Adipose tissue (tissue), 3 donors: ENCODE data around the gene MED22. TPM values are rescaled to one million over a fixed set of nuclear protein-coding genes. Genes with fewer than 3 reads are reported as not detected.
"Not testable (repeated sequence)": the region's sequence is repeated elsewhere in the genome, so short reads cannot be mapped to it uniquely, and the experiment has no call there.

Experiments
- H3K27ac ChIP-seq: one replicate; pipeline ENCODE4 v1.5.1; 2013; ENCODE audit warnings: low read depth, low read length
- WGBS, 3 donors: extraction: QIAGEN DNeasy Blood & Tissue Kit; methylation state at CpG; one replicate each; pipeline ENCODE4 v1.1.7; 2013; 5-methylcytosine and 5-hydroxymethylcytosine counted together
- polyA plus RNA-seq, 3 donors: library from polyadenylated mRNA; stranded (reverse); fragments of 200-250 nt; gene quantifications; one replicate each; pipeline ENCODE4 v1.2.3, GENCODE V29; 2013
- donor health status: healthy with polysubstance abuse.
- donor health status: Bipolar disorder and iron deficiency.
- donor health status: healthy.

The MED22 gene
- polyA plus RNA-seq, 3 donors = 8.6 to 15.9 (median 13.1) TPM

DNA sequence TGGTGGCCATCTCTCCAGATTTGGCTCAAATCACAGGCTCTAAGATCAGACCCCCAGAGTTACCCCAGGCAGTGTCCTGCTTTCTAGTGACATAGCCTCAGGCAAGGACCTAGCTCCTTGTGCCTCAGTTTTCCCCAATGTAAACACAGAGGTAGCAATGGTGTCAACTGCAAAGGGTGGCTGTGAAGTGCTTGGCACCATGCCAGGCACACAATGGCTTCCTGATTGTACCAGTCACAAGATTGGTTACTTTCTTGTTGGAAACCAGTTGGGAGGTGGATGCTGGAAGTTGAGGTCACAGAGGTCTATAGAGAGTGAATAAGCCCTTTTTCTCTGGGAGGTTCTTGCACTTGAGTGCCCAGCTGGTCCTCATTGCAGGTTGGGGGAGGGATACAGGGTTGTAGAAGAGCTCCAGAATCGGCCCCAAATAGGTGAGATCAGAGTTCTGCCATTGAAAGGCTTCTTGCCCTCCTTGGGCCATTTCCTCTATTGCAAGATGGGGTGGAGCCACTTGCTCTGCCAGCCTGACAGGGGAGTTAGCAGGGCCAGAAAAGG, 30.6 kb upstream of the MED22 start:
- H3K27ac ChIP-seq = no peak overlapping the region
- WGBS, 3 donors = 66 to 95% (median 71%) methylated on average over 1 of the region's 1 CpG

DNA sequence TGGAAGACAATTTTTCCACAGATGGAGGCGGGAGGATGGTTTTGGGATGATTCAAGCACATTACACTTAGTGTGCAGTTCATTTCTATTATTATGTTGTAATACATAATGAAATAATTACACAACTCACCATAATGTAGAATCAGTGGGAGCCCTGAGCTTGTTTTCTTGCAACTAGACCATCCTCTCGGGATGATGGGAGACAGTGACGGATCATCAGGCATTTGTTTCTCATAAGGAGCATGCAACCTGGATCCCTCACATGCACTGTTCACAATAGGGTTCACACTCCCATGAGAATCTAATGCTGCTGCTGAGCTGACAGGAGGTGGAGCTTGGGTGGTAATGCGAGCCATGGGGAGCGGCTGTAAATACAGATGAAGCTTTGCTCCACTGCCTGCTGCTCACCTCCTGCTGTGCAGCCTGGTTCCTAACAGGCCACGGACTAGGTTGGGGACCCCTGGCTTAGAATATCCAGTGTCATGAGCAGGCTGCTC, 29.8 kb upstream of the MED22 start:
- WGBS, 3 donors = 61 to 70% (median 63%) methylated on average over 6 of the region's 6 CpGs
- no peak overlapping the region for H3K27ac ChIP-seq

DNA sequence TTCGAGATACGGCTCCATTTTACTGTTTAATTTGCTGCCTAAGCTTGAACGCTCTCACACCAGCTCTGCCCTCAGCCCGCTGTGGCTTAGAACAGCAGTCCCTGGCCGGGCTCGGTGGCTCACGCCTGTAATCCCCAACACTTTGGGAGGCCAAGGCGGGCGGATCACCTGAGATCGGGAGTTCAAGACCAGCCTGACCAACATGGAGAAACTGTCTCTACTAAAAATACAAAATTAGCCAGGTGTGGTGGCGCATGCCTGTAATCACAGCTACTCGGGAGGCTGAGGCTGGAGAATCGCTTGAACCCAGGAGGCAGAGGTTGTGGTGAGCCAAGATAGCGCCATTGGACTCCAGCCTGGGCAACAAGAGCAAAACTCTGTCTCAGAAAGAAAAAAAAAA, 29.3 kb upstream of the MED22 start:
- H3K27ac ChIP-seq = not testable (repeated sequence)
- 84 to 91% (median 86%) methylated on average over 14 of the region's 14 CpGs for WGBS, 3 donors

DNA sequence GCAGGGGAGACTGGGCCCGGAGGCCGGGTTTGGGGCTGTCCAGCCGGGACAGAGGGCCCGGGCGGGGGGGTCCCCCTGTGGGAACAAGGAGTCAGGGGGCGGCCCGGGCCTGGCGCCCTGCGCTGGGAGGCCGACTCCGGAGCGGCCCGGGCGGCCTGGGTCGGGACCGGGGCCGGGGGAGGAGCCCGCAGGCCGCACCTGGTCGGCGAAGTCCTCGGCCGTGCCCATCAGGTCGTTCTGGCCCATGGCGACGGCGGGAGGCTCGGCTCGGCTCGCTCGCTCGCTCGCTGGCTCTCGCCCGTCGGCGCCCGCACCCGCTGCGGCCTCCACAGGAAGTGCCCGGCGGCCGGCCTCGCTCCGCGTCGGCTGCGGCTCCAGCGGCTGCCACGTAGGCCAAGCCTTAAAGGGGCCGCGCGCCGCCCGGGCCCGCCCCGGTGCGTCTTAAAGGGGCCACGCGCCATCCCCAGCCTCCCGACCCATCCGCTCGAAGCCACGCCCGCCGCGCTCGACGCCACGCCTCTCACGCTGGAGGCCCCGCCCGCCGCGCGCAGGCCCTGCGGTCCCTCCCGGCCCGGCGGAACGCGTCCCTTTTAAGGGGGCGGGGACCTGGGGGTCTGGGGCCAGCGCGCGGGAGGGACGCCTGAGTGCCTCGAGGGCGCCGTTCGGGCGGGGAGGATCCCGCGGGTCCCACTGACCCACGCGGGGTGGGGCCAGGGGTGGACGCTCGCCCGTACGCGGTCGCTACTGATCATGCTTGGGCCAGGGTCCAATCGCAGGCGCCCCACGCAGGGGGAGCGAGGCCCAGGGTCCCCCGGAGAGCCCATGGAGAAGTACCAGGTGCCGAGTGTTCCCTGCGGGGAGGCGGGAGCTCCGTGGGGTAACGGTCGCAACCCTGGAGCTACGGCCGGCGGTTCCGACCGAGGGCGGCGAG, 28.1 kb upstream of the MED22 start, which contains the start of the genes STKLD1 and SURF4:
Gene STKLD1, plus strand, starts transcription at position 643 of the 931 bp plus-strand sequence. Its CDS starts 108 bp downstream, at position 751.
Gene SURF4, minus strand, starts transcription at position 337 of the 931 bp plus-strand sequence. Its CDS starts 91 bp downstream, at position 246.
- WGBS, 3 donors = 1% methylated on average over 75 to 120 of the region's 120 CpGs
- H3K27ac ChIP-seq = peak within 1 kb of the TSS; percentile 95

DNA sequence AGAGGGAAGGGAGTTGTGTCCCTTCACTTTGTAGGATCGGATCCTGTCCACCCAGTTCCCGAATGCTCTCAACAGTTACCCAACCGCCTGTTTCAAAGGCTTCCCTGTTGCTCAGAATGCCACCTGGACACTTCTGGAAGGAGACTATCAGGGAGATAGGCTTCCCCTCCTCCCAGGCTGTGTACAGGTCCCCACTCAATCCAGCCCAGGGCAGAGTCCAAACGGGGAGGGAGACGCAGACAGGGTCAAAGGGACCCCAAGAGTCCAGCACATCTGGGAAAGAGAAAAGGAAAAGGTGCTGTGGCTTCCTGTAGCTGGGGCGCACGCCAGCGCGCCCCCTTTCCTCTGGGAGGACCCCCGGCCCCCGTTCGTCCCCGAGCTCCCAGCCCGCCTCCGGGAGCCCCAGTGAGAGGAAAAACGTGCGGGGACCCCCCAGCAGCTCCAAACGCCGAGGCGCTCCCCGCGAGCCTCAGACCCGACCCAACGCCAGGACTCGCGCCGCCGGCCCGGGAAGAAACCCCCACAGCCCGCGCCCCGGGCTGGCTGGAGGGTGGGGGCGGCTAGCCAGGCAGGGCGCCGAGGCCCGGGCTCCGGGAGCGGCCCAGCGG, 27.3 kb upstream of the MED22 start:
- 0% methylated on average over 24 to 39 of the region's 39 CpGs for WGBS, 3 donors

DNA sequence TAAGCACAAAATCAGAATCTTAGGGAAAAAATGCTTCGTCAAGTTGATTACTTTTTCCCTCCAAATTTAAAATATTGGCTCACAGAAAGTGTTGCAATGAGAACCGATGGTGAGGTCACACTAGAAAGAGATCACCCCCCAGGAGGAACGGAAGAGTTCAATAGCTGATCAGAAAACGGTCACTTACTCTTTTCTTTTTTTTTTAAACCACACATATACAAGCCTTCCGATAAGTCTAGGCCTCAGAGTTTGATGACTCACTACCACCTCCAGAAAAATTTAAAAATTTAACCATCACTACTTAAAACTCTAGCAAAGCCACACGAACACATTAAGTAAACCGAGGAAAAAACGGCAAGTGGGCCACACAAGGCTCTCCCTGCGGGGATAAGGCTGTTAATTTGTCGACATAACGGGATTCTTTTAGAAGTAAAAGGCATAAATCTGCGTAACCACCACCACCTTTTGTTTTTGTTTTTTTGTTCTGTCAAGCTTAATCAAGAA, 26.7 kb upstream of the MED22 start:
- WGBS, 3 donors = 10 to 11% (median 10%) methylated on average over 12 of the region's 12 CpGs
- no peak overlapping the region for H3K27ac ChIP-seq

More for the DNA sequence above, 27.3 kb upstream of the MED22 start:
- H3K27ac ChIP-seq = peak overlapping the region; percentile 95

DNA sequence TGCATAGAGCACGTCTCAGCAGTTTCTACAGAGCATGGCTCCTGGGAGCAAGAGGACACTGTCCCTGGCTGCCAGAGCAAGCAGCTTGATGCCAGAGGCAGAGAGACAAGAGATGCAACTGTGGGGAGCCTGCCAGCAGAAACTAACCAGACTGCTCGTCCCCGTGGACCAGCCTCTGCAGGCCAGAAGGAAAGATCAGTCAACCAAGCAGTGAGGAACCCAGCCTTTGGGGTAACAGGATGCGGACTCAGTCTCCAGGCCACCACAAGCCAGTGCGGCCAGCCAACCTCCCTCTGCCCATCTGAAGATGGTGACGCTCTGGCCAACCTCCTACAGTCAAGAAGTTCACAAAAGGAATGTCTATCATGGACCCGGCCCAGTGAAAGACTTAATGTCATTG, 24.2 kb upstream of the MED22 start:
- 52 to 73% (median 62%) methylated on average over 7 of the region's 7 CpGs for WGBS, 3 donors
- H3K27ac ChIP-seq = no peak overlapping the region

DNA sequence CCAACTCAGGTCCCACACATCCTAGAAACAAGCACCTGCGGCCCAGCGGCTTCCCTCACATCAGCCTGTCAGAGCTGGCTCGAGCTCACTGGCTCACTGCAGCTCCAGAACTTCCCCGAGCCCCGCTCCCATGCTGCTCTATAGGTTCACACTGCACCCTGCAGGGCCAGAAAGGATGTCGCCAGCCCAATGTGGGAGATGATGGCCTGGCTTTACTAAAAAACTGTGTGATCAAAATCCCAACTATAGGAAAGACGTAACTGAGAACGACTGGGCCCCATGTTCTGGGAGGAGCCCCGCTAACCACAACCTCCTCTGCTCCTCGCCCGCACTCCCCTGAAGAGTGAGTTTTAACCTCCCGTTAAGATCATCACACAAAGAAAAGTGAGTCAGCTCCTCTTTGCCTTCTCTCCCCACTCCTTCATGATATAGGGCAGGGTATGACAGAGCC, 23.4 kb upstream of the MED22 start:
- H3K27ac ChIP-seq = no peak overlapping the region
- WGBS, 3 donors = 31 to 56% (median 54%) methylated on average over 12 of the region's 12 CpGs

DNA sequence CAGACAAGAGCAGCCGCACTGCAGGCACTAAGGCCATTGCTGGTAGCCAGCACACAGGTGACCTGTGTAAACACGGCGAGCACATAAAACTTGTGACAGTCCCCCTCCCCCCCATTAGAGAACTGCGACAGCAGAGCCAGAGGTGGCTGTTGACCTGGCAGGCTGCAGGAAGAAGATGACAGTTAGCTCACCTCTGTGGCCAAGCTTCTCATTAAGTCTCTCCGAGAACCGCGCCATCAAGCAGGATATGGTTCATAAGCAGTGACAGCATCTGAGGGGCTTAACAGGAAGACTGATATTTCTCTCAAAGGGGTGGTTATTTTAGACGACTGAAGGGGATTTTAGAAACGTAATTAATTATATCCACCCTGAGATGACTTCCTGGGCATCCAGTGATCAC, 22.8 kb upstream of the MED22 start:
- WGBS, 3 donors = 33 to 65% (median 55%) methylated on average over 9 of the region's 9 CpGs
- no peak overlapping the region for H3K27ac ChIP-seq

DNA sequence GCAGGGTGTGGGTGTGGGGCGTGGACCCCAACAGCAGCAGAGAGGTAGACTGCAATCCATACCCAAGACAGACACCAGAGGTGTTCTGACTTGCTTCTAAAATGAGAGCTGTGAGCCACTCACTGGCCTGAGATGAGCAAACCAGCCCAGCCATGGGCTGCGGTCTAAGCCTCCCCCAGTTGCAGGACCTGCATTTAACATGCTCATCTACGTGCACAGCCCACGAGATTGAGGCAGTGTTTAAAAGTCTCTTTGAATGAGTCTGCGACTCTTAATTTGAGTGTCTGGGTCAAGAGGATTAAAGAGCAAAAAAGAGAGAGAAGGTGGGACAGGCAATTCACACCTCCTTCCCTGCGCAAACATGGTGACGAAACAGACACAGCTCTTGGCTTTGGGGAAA, 22.0 kb upstream of the MED22 start:
- H3K27ac ChIP-seq = no peak overlapping the region
- WGBS, 3 donors = 76 to 84% (median 82%) methylated on average over 7 of the region's 7 CpGs

DNA sequence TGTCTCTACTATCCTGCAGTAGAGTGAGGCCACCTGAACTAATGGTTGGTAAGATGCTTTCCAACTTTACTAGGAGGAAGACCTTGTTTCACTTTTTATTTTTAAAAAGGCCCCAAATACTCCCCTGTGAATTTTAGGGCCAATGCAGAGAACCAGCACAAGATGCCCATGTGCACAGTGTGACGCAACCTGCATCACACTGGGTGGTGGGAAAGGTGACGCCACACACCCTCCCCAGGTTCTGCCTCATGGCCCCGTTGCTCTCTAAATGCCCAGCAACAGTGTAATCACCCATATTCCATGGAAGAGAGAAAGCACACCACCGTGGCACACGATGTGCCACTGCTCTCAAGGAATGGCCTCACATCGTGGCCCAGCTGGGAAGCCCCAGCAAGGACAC, 21.5 kb upstream of the MED22 start:
- 52 to 75% (median 64%) methylated on average over 6 of the region's 6 CpGs for WGBS, 3 donors
- no peak overlapping the region for H3K27ac ChIP-seq

DNA sequence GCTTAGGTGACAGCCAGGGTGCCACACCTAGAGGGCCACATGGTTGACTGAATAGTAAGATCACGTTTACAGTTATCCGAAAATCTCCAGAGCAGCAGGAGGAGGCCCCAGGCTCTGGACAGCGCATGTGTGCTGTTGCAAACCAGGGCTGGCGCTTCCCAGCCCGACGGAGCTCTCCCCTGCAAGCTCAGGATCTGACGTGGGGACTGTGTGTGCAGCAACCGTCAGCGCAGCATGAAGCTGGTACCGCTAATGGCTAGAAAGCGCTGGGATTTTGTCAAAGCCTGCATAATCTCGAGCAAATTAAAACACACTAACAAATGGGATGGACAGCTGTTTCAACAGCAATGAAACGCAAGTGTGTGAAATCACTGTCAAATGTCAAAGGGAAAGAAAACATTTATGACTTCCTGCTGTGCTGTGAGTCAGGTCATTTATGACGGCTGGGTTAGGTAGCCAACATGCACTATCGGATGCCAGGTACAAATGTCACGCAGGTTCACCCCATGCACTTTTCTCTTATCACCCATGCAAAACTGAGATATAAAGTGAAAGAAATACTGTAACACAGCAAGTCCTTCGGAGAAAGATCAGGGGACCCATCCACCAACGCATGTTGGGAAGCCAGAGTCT, 20.4 kb upstream of the MED22 start:
- no peak overlapping the region for H3K27ac ChIP-seq
- WGBS, 3 donors = 39 to 70% (median 54%) methylated on average over 18 of the region's 18 CpGs

DNA sequence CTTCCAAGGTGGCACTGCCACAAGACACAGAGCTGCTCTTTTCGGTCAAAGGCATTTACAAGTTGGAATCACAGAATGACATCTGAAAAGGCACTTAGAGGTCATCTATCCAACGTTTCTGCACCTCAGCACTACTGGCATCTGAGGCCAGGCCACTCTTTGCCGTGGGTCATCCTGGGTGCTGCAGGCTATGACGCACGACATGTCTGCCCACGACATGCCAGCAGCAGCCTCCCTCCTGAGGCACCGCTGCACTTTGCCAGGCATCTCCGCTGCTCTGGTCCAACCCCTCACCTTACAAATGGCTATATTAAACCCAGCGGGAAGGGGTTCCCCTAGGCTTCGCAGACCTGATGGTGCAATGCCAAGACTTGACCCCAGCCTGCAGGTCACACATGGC, 19.8 kb upstream of the MED22 start:
- WGBS, 3 donors = 73 to 86% (median 79%) methylated on average over 10 of the region's 10 CpGs

DNA sequence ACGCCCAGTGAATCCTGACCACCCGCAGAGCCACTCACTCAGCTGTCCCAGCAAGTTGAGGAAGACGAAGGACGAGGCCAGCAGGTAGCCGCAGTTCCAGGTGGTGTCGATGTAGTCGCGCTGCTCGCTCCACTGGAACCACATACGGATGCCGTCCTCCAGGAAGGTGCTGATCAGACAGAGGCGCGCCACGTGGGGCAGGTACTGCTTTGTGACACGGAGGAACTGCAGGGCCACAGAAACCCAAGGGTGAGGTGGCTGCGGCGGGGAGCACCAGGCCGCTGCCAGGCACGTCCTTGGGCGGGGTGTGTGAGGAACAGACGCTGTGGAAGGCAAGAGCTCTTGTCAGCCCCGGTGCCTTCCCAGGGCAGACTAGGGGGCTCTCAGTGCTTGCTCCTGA, 19.3 kb upstream of the MED22 start:
- 79 to 93% (median 90%) methylated on average over 22 of the region's 22 CpGs for WGBS, 3 donors
- H3K27ac ChIP-seq = no peak overlapping the region

More for the DNA sequence above, 19.8 kb upstream of the MED22 start:
- H3K27ac ChIP-seq = no peak overlapping the region

DNA sequence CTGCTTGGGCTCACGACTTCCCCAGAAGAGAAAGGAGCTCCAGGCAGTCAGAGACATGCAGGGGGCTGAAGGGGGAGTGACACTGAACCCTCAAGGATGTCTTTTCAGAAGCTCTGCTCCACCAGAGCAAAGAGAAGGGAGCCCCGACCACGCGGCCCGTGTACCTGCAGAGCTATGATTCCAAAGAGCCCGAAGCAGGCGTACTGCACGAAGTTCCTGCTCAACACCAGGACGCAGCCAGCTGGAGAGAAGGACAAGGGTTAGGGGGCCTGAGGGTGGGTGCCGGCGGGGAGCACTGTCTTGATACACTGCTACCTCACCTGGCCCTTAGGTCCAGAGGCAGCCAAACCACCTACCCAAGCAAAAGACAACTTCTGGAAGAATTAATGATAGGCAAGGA, 18.5 kb upstream of the MED22 start:
- no peak overlapping the region for H3K27ac ChIP-seq
- WGBS, 3 donors = 89 to 94% (median 90%) methylated on average over 11 of the region's 11 CpGs

DNA sequence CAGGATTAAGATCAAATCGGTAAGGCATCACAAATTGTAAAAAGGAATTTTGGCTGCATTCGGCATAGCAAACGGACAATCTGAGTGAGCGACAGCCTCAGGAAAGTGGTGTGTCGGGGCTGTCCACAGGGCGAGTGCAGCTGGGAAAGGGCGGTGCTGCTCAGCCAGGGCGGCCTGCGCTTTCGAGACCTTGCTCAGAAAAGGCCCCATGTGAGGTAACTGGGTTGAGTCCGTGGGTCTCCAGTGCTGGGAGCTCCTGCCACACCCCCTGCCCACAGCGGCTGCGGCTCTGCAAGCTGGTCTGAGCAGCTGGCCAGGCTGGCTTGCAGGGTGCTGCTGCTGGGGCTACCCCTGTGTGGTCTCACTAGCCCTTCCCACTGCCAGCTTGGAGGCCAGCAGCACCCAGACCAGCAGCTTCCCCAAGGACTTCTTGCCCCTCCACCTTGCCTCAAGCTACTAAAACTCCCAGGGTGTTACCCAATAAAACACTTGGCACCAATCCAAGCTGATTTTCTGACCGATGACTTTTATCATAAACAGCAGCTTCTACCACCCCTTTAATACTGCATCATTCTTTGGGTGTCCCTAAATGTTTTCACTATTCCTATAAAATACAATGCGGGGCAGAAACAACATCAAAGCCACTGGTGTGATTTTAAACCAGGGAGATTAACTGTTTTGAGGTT, 14.6 kb upstream of the MED22 start:
- H3K27ac ChIP-seq = no peak overlapping the region
- WGBS, 3 donors = 84 to 87% (median 86%) methylated on average over 15 of the region's 15 CpGs

DNA sequence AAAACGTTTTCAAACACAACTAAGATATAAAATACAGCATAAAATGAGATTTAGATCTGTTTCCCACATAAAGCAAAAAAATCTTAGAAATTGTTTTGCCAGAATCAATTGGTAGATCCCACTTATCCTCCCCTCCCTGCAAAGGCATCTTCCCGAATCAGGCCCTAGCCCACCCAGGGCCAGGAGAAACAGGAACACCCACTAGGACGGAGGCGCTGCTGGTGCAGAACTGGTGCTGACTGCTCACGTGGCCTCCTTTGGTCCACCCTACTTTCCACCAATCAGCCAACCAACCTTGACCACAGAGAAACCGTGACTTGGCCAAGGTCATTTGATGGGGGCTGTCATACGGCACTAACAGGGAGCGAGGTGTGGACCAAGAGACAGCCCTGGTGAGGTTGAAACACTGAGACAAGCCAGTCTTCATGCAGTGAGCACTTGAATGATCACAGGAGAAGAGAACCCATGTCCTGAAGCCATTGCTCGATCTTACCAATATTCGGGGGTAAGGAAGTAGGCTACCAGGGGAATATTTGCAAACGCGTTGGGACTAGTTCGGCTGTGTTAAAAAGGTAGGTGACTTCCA, 13.7 kb upstream of the MED22 start:
- H3K27ac ChIP-seq = no peak overlapping the region
- WGBS, 3 donors = 65 to 85% (median 84%) methylated on average over 13 of the region's 13 CpGs
